T-cell (primary cell): Measurements from ENCODE around the gene LCP2. TPM values are rescaled to one million over a fixed set of nuclear protein-coding genes. Genes with fewer than 3 reads are reported as not detected.

ENCODE experiments used
- ATAC-seq, 4 experiments: fragments of 200-7000 bp in 3 of 4; fragments of 150-1000 bp in 1 of 4; cut with Tn5 transposase; replicated peaks in 1 of 4; 1 replicate in 3 of 4; 2 replicates in 1 of 4; pipeline ENCODE4 v1.10.0; 2021; ENCODE audit warnings: moderate library complexity in 3 of 4, mild to moderate bottlenecking in 2 of 4, moderate number of reproducible peaks in 1 of 4
- CTCF ChIA-PET, 2 donors: fragments of 300-600 bp; sonication (Branson Sonifier 250); formaldehyde crosslinking; loops; one replicate each; lab custom pipeline; 2022; ENCODE audit warnings: antibody characterized with exemption in 2 of 2; lab: Charles Lee
- POLR2A ChIA-PET, 2 donors: fragments of 300-600 bp; sonication (Branson Sonifier 250); formaldehyde crosslinking; loops; one replicate each; lab custom pipeline; 2022; ENCODE audit warnings: antibody characterized with exemption in 2 of 2; lab: Charles Lee
- DNase-seq, 35 experiments: peaks; one replicate each; pipeline versions ENCODE4 v3.0.0 to v3.0.0-alpha.2; 2013 to 2023
- H3K27ac ChIP-seq: one replicate; pipeline ENCODE4 v1.5.1; 2013; ENCODE audit warnings: low read length
- H3K27me3 ChIP-seq, 2 experiments: replicated peaks in 1 of 2; 1 replicate in 1 of 2; 2 replicates in 1 of 2; pipeline versions ENCODE4 v1.6.1 to v1.7.0; 2013; ENCODE audit warnings: low read length in 1 of 2, mixed read lengths in 1 of 2; ENCODE audit not compliant: control insufficient read depth in 2 of 2, insufficient read depth in 2 of 2; ENCODE audit errors: extremely low read depth in 1 of 2
- H3K36me3 ChIP-seq, 2 donors: 1 replicate in 1 of 2; 2 replicates in 1 of 2; pipeline versions ENCODE4 v1.6.1 to v1.7.0; 2013; ENCODE audit warnings: low read length in 1 of 2; ENCODE audit not compliant: control insufficient read depth in 2 of 2, insufficient read depth in 1 of 2; ENCODE audit errors: extremely low read depth in 1 of 2
- H3K4me1 ChIP-seq, 2 experiments: 1 replicate in 1 of 2; 2 replicates in 1 of 2; pipeline versions ENCODE4 v1.6.1 to v1.7.0; 2013; ENCODE audit warnings: low read length in 2 of 2, mixed read lengths in 1 of 2; ENCODE audit not compliant: insufficient read depth in 2 of 2, control insufficient read depth in 1 of 2; ENCODE audit errors: extremely low read depth in 1 of 2
- H3K4me3 ChIP-seq, 2 donors: 1 replicate in 1 of 2; 2 replicates in 1 of 2; pipeline versions ENCODE4 v1.5.1 to v1.7.0; 2013; ENCODE audit warnings: mild to moderate bottlenecking in 2 of 2, low read length in 1 of 2, moderate library complexity in 1 of 2; ENCODE audit not compliant: control insufficient read depth in 1 of 2; ENCODE audit errors: extremely low read depth in 1 of 2
- H3K9me3 ChIP-seq: 2 replicates; pipeline ENCODE4 v1.7.0; 2013
- H3K27ac Mint-ChIP-seq, 2 donors: one replicate each; pipeline ENCODE4 v1.8.0; 2020 to 2021; ENCODE audit warnings: mild to moderate bottlenecking in 2 of 2, mixed read lengths in 2 of 2
- H3K27me3 Mint-ChIP-seq, 2 donors: one replicate each; pipeline ENCODE4 v1.8.0; 2021 to 2022; ENCODE audit warnings: mixed read lengths in 2 of 2
- H3K36me3 Mint-ChIP-seq: one replicate; pipeline ENCODE4 v1.8.0; 2021; ENCODE audit warnings: mixed read lengths
- H3K4me1 Mint-ChIP-seq, 3 donors: one replicate each; pipeline ENCODE4 v1.8.0; 2020 to 2022; ENCODE audit warnings: mixed read lengths in 3 of 3, mild to moderate bottlenecking in 1 of 3
- H3K4me3 Mint-ChIP-seq, 3 donors: one replicate each; pipeline ENCODE4 v1.8.0; 2020 to 2022; ENCODE audit warnings: mild to moderate bottlenecking in 3 of 3, mixed read lengths in 3 of 3, moderate library complexity in 3 of 3
- H3K9me3 Mint-ChIP-seq, 3 donors: one replicate each; pipeline ENCODE4 v1.8.0; 2020 to 2022; ENCODE audit warnings: mixed read lengths in 3 of 3
- WGBS: methylation state at CpG from one replicate; pipeline ENCODE4 v1.1.5; 2013; ENCODE audit warnings: missing lambda C conversion rate; ENCODE audit not compliant: insufficient coverage; 5-methylcytosine and 5-hydroxymethylcytosine counted together
- total RNA-seq, 35 experiments: library from RNA in 6 of 35; stranded (reverse) in 6 of 35; fragments of 120-200 nt in 1 of 35; gene quantifications; one replicate each; pipeline versions ENCODE4 v1.2.1 to v1.2.4 and lab custom pipeline; 2013 to 2026

Gene LCP2
- total RNA-seq, 5 donors from 2014 or later (not counting 1 experiment from before 2014, with no cell fraction given), result 355 to 394 (median 374) TPM

- peak overlapping the region; percentile 77 to 99 for H3K27ac Mint-ChIP-seq
- H3K27me3 ChIP-seq, result no peaks in the 10 kb centered on the region
- peaks cover 9% of the 10 kb centered on the region for H3K36me3 Mint-ChIP-seq
- no peaks in the 10 kb centered on the region for H3K9me3 ChIP-seq
- peaks cover 60 to 70% of the 10 kb centered on the region in 2 experiments for H3K4me1 ChIP-seq
- no peaks in the 10 kb centered on the region for H3K9me3 Mint-ChIP-seq
- ATAC-seq, result no peak
- ChIA-PET POLR2A (interaction anchor here in 1 of 2 donors (0.7 kb wide), 1 partner anchor 13 kb away, joined by 3 read pairs; no protein-coding TSS in a partner anchor), CTCF (interaction anchor here (0.5 to 1.4 kb wide), 4 partner anchors 13 to 32 kb away, joined by 3 to 4 read pairs (median 3); no protein-coding TSS in a partner anchor)
- peaks cover 0 to 3% of the 10 kb centered on the region in 2 donors for H3K36me3 ChIP-seq
- H3K4me1 Mint-ChIP-seq, result peaks cover 75 to 83% (median 80%) of the 10 kb centered on the region in 3 donors
- DNase-seq, result no peak
- H3K27ac ChIP-seq, result no peak overlapping the region
- 100% methylated on average over 1 of the region's 9 CpGs for WGBS
- no peaks in the 10 kb centered on the region for H3K27me3 Mint-ChIP-seq
- no peak overlapping the region for H3K4me3 ChIP-seq
- peak overlapping the region in 1 of 3 donors; percentile 99 for H3K4me3 Mint-ChIP-seq
These were observed 3.6 kb upstream of the LCP2 start for GRCh38 chr5:170301149-170301548.

- H3K4me1 Mint-ChIP-seq, result peaks cover 73 to 85% (median 76%) of the 10 kb centered on the region in 3 donors
- Histone ChIP-seq H3K4me3 (no peak overlapping the region), H3K9me3 (no peaks in the 10 kb centered on the region), H3K27ac (no peak overlapping the region), H3K36me3 (peaks cover 3 to 4% of the 10 kb centered on the region in 2 donors), H3K4me1 (peaks cover 59 to 69% of the 10 kb centered on the region in 2 experiments), H3K27me3 (no peaks in the 10 kb centered on the region)
- H3K36me3 Mint-ChIP-seq, result peaks cover 14% of the 10 kb centered on the region
- H3K27me3 Mint-ChIP-seq, result no peaks in the 10 kb centered on the region
- ChIA-PET CTCF (interaction anchor here (0.6 to 10.5 kb wide), 10 partner anchors 11 to 1863 kb away, joined by 3 to 111 read pairs (median 4); no protein-coding TSS in a partner anchor), POLR2A (interaction anchor here in 1 of 2 donors (0.7 to 1.2 kb wide), 2 partner anchors 13 to 33 kb away, joined by 3 to 4 read pairs; no protein-coding TSS in a partner anchor)
- H3K9me3 Mint-ChIP-seq, result no peaks in the 10 kb centered on the region
- peak overlapping the region in 1 of 3 donors; percentile 99 for H3K4me3 Mint-ChIP-seq
- 88% methylated on average over 5 of the region's 7 CpGs for WGBS
- H3K27ac Mint-ChIP-seq, result peak overlapping the region; percentile 56 to 99
- DNase-seq, result no peak
- no peak for ATAC-seq
These were observed 2.9 kb upstream of the LCP2 start for GRCh38 chr5:170300361-170301013.

DNA sequence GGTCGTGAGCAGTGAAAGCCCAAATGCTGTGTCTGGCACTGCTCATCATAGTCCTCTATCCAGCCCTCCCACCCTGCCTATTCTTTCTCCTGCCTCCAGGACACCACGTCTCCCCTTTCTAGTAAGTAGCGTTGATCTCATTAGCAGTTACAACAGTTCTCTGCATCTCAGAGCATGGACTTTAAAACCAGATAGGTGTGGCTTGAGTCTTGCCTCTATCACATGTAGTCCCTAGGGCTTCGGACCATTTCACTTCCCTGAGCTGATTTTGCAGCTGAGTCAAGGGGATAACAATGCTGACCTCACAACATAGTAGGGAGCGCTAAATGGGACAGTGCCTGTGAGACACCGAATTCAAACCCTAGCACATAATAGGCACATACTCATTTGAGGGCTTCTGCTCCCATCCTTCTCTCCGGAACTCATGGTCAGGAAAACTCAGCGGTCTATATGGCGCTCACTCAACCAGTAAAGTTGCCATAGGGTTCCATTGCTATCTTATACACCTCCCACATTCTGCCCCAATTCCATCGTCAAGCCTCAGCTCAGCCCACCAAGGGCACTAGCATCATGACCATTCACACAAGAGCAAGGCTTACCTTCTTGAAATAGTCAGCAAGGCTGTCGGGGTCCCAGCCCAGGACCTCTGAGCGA lies 515 bp downstream of the LCP2 start:
- Mint-ChIP-seq H3K4me1 (peaks cover 73 to 92% (median 74%) of the 10 kb centered on the region in 3 donors), H3K27ac (peak overlapping the region; percentile 99), H3K9me3 (no peaks in the 10 kb centered on the region), H3K4me3 (peak overlapping the region; percentile 99), H3K27me3 (no peaks in the 10 kb centered on the region), H3K36me3 (peaks cover 49% of the 10 kb centered on the region)
- POLR2A ChIA-PET, result interaction anchor here (0.7 to 1.6 kb wide), 11 partner anchors 13 to 41 kb away, joined by 3 to 7 read pairs (median 4); no protein-coding TSS in a partner anchor
- peaks cover 55 to 64% of the 10 kb centered on the region in 2 experiments for H3K4me1 ChIP-seq
- ATAC-seq, result peak; percentile 5 to 18 (median 10)
- WGBS, result 1% methylated on average over 12 of the region's 12 CpGs
- no peaks in the 10 kb centered on the region for H3K9me3 ChIP-seq
- no peak for DNase-seq
- no peaks in the 10 kb centered on the region for H3K27me3 ChIP-seq
- CTCF ChIA-PET, result interaction anchor here (1.0 to 10.5 kb wide), 13 partner anchors 16 to 42 kb away, joined by 3 to 111 read pairs (median 8); no protein-coding TSS in a partner anchor
- H3K27ac ChIP-seq, result peak overlapping the region; percentile 88
- H3K36me3 ChIP-seq, result peaks cover 3 to 30% of the 10 kb centered on the region in 2 donors
- peak overlapping the region; percentile 94 to 100 for H3K4me3 ChIP-seq

DNA sequence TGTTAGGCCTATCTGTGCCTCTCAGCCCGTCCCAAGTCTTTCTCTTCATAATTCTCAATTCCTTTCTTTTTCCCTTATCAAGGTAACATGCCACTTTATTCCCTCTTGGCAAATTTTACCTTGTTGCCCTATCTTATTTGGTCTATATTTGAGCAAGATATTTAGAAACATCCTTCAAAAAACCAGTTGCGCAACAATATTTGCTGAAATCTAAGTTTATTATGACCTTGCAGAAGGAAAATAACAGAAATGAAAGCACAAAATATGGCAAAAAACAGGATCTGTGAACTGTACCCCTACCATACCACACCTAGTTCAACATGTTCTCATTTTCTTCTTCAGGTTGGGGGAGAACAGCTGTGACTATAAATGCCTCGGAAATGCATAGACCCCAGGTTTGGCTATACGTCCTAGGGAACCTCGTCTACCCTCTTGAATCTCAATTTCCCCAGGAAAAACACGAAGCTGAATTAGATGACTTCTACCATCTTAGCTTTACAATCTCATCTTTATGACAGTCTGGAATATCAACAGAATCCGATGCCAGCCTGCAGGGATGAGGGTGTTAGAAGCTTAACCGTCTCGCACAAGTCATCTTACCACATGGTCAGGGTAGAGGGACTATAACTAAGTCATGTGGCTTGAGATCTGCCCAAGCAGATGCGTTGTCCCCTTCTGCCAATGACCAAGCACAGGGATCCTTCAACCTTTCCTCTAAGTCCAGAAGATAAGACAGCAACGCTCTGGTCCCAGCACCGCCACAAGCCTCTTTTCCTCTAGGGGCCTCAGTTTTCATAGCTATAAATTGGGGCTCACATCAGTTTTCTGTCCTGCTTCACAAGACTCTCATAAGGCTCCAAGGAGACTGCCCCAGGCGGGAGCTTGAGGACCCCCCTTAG lies 1.3 kb downstream of the LCP2 start:
- Mint-ChIP-seq H3K27ac (peak overlapping the region; percentile 99), H3K36me3 (peaks cover 57% of the 10 kb centered on the region), H3K9me3 (no peaks in the 10 kb centered on the region), H3K4me3 (peak overlapping the region; percentile 99), H3K27me3 (no peaks in the 10 kb centered on the region), H3K4me1 (peaks cover 73 to 92% (median 75%) of the 10 kb centered on the region in 3 donors)
- H3K36me3 ChIP-seq, result peaks cover 6 to 37% of the 10 kb centered on the region in 2 donors
- H3K27ac ChIP-seq, result peak overlapping the region; percentile 88
- WGBS, result 10% methylated on average over 6 of the region's 13 CpGs
- CTCF ChIA-PET, result interaction anchor here (0.6 to 10.5 kb wide), 11 partner anchors 13 to 43 kb away, joined by 3 to 111 read pairs (median 8); no protein-coding TSS in a partner anchor
- H3K9me3 ChIP-seq, result no peaks in the 10 kb centered on the region
- POLR2A ChIA-PET, result interaction anchor here (0.6 to 1.6 kb wide), 5 partner anchors 12 to 38 kb away, joined by 3 to 7 read pairs (median 6); no protein-coding TSS in a partner anchor
- H3K4me1 ChIP-seq, result peaks cover 56 to 64% of the 10 kb centered on the region in 2 experiments
- no peak for DNase-seq
- H3K4me3 ChIP-seq, result peak overlapping the region; percentile 94 to 100
- no peaks in the 10 kb centered on the region for H3K27me3 ChIP-seq
- no peak for ATAC-seq

GRCh38 chr5:170294556-170294955 lies 3.0 kb downstream of the LCP2 start:
- ATAC-seq, result no peak

More at GRCh38 chr5:170294556-170294955, 3.0 kb downstream of the LCP2 start:
- Mint-ChIP-seq H3K27me3 (no peaks in the 10 kb centered on the region), H3K9me3 (no peaks in the 10 kb centered on the region), H3K4me3 (peak overlapping the region; percentile 99), H3K36me3 (peaks cover 74% of the 10 kb centered on the region), H3K27ac (peak overlapping the region; percentile 99), H3K4me1 (peaks cover 74 to 94% (median 75%) of the 10 kb centered on the region in 3 donors)
- peaks cover 6 to 53% of the 10 kb centered on the region in 2 donors for H3K36me3 ChIP-seq
- H3K4me1 ChIP-seq, result peaks cover 56 to 64% of the 10 kb centered on the region in 2 experiments
- no peaks in the 10 kb centered on the region for H3K9me3 ChIP-seq
- H3K4me3 ChIP-seq, result peak overlapping the region; percentile 94 to 100
- ChIA-PET POLR2A (interaction anchor here (0.9 to 1.1 kb wide), 3 partner anchors 12 to 90 kb away, joined by 3 to 5 read pairs (median 3); no protein-coding TSS in a partner anchor), CTCF (interaction anchor here (1.0 to 10.5 kb wide), 8 partner anchors 9 to 44 kb away, joined by 3 to 111 read pairs (median 14); no protein-coding TSS in a partner anchor)
- H3K27ac ChIP-seq, result peak overlapping the region; percentile 88
- no peaks in the 10 kb centered on the region for H3K27me3 ChIP-seq
- DNase-seq, result no peak
